SJSA1 (cell line): ENCODE measurements around the gene MVB12B. TPM values are rescaled to one million over a fixed set of nuclear protein-coding genes. Genes with fewer than 3 reads are reported as not detected.

Experiments used
- DNase-seq, 2 experiments: peaks; one replicate each; pipeline ENCODE4 v3.0.0-alpha.2; 2015 to 2020; ENCODE audit warnings: low spot score in 2 of 2, low read depth in 1 of 2
- H3K27ac ChIP-seq: fragments of 250-450 bp; sonication (Bioruptor Pico); 2 replicates; pipeline ENCODE4 v1.5.1; 2020; ENCODE audit warnings: mild to moderate bottlenecking, moderate library complexity
- H3K27me3 ChIP-seq: fragments of 250-450 bp; sonication (Bioruptor Pico); replicated peaks from 2 replicates; pipeline ENCODE4 v1.5.1; 2020; ENCODE audit warnings: mild to moderate bottlenecking, moderate library complexity
- H3K36me3 ChIP-seq: fragments of 250-450 bp; sonication (Bioruptor Pico); 2 replicates; pipeline ENCODE4 v1.5.1; 2020; ENCODE audit warnings: mild to moderate bottlenecking
- H3K4me1 ChIP-seq: fragments of 250-450 bp; sonication (Bioruptor Pico); replicated peaks from 2 replicates; pipeline ENCODE4 v1.6.1; 2021; ENCODE audit warnings: mild to moderate bottlenecking
- H3K4me3 ChIP-seq: fragments of 250-450 bp; sonication (Bioruptor Pico); 2 replicates; pipeline ENCODE4 v1.5.1; 2020; ENCODE audit warnings: mild to moderate bottlenecking
- H3K9me3 ChIP-seq: fragments of 250-450 bp; sonication (Bioruptor Pico); replicated peaks from 2 replicates; pipeline ENCODE4 v1.5.1; 2020; ENCODE audit warnings: mild to moderate bottlenecking
- total RNA-seq: library from RNA; depleted of rRNA; stranded (reverse); fragments of >200 nt; shearing (Covaris generic); gene quantifications from 2 replicates; pipeline ENCODE4 v1.2.3, GENCODE V29; 2014

The MVB12B gene
- total RNA-seq, 1 experiment from 2014 or later = 7.8 TPM

GRCh38 chr9:126423142-126423915, 96.7 kb downstream of the MVB12B start:
- H3K4me1 ChIP-seq = peaks cover 7% of the 10 kb centered on the region
- no peaks in the 10 kb centered on the region for H3K27me3 ChIP-seq
- no peak overlapping the region for H3K4me3 ChIP-seq
- no peak overlapping the region for H3K27ac ChIP-seq
- H3K9me3 ChIP-seq = no peaks in the 10 kb centered on the region
- no peaks in the 10 kb centered on the region; the same call in 1 of the 2 replicates for H3K36me3 ChIP-seq
- DNase-seq = no peak

GRCh38 chr9:126423916-126424185, 97.2 kb downstream of the MVB12B start:
- no peaks in the 10 kb centered on the region; the same call in 1 of the 2 replicates for H3K36me3 ChIP-seq
- no peak overlapping the region for H3K4me3 ChIP-seq
- no peak overlapping the region for H3K27ac ChIP-seq
- H3K27me3 ChIP-seq = no peaks in the 10 kb centered on the region
- DNase-seq = no peak
- peaks cover 7% of the 10 kb centered on the region for H3K4me1 ChIP-seq
- no peaks in the 10 kb centered on the region for H3K9me3 ChIP-seq

- Histone ChIP-seq H3K36me3 (no peaks in the 10 kb centered on the region; the same call in 1 of the 2 replicates), H3K4me1 (peaks cover 7% of the 10 kb centered on the region), H3K9me3 (no peaks in the 10 kb centered on the region), H3K27me3 (no peaks in the 10 kb centered on the region), H3K4me3 (no peak overlapping the region), H3K27ac (no peak overlapping the region)
- no peak for DNase-seq
Measured at GRCh38 chr9:126424511-126424910, 97.9 kb downstream of the MVB12B start.

GRCh38 chr9:126428534-126429175, 102.0 kb downstream of the MVB12B start:
- H3K9me3 ChIP-seq = no peaks in the 10 kb centered on the region
- H3K4me3 ChIP-seq = no peak overlapping the region
- H3K27ac ChIP-seq = no peak overlapping the region
- DNase-seq = no peak
- no peaks in the 10 kb centered on the region for H3K4me1 ChIP-seq
- H3K36me3 ChIP-seq = no peaks in the 10 kb centered on the region; the same call in 1 of the 2 replicates
- no peaks in the 10 kb centered on the region for H3K27me3 ChIP-seq

- no peaks in the 10 kb centered on the region for H3K9me3 ChIP-seq
- H3K4me3 ChIP-seq = no peak overlapping the region
- no peaks in the 10 kb centered on the region for H3K27me3 ChIP-seq
- DNase-seq = no peak
- no peaks in the 10 kb centered on the region for H3K4me1 ChIP-seq
- no peak overlapping the region for H3K27ac ChIP-seq
- H3K36me3 ChIP-seq = no peaks in the 10 kb centered on the region; the same call in 1 of the 2 replicates
Measured at GRCh38 chr9:126429190-126429589, 102.6 kb downstream of the MVB12B start.

- H3K27ac ChIP-seq = no peak overlapping the region
- no peaks in the 10 kb centered on the region for H3K36me3 ChIP-seq
- H3K4me1 ChIP-seq = no peaks in the 10 kb centered on the region
- no peak for DNase-seq
- H3K4me3 ChIP-seq = no peak overlapping the region
- H3K9me3 ChIP-seq = no peaks in the 10 kb centered on the region
- H3K27me3 ChIP-seq = no peaks in the 10 kb centered on the region
Measured at GRCh38 chr9:126430124-126430523, 103.5 kb downstream of the MVB12B start.

- H3K9me3 ChIP-seq = no peaks in the 10 kb centered on the region
- H3K36me3 ChIP-seq = no peaks in the 10 kb centered on the region
- H3K4me1 ChIP-seq = peaks cover under 1% of the 10 kb centered on the region
- H3K4me3 ChIP-seq = no peak overlapping the region
- H3K27me3 ChIP-seq = no peaks in the 10 kb centered on the region
- no peak overlapping the region for H3K27ac ChIP-seq
- no peak for DNase-seq
Measured at GRCh38 chr9:126431077-126431742, 104.6 kb downstream of the MVB12B start.

- Histone ChIP-seq H3K4me3 (no peak overlapping the region), H3K36me3 (no peaks in the 10 kb centered on the region), H3K27me3 (no peaks in the 10 kb centered on the region), H3K9me3 (no peaks in the 10 kb centered on the region), H3K27ac (no peak overlapping the region), H3K4me1 (peaks cover 14% of the 10 kb centered on the region)
- no peak for DNase-seq
Measured at GRCh38 chr9:126432659-126433058, 106.0 kb downstream of the MVB12B start.

GRCh38 chr9:126435105-126435504, 108.5 kb downstream of the MVB12B start:
- H3K4me3 ChIP-seq = no peak overlapping the region
- H3K9me3 ChIP-seq = no peaks in the 10 kb centered on the region
- no peak overlapping the region for H3K27ac ChIP-seq
- H3K36me3 ChIP-seq = no peaks in the 10 kb centered on the region
- no peaks in the 10 kb centered on the region for H3K27me3 ChIP-seq
- H3K4me1 ChIP-seq = peaks cover 18% of the 10 kb centered on the region
- no peak for DNase-seq

GRCh38 chr9:126435626-126436025, 109.0 kb downstream of the MVB12B start:
- H3K27me3 ChIP-seq = no peaks in the 10 kb centered on the region
- H3K4me3 ChIP-seq = no peak overlapping the region
- H3K9me3 ChIP-seq = no peaks in the 10 kb centered on the region
- H3K27ac ChIP-seq = no peak overlapping the region
- peaks cover 18% of the 10 kb centered on the region for H3K4me1 ChIP-seq
- DNase-seq = no peak
- no peaks in the 10 kb centered on the region for H3K36me3 ChIP-seq

- DNase-seq = peak in 1 of 2 experiments; percentile 14
- H3K27ac ChIP-seq = no peak overlapping the region
- peaks cover 18% of the 10 kb centered on the region for H3K4me1 ChIP-seq
- H3K27me3 ChIP-seq = no peaks in the 10 kb centered on the region
- no peaks in the 10 kb centered on the region for H3K36me3 ChIP-seq
- no peaks in the 10 kb centered on the region for H3K9me3 ChIP-seq
- H3K4me3 ChIP-seq = no peak overlapping the region
Measured at GRCh38 chr9:126436545-126437267, 110.1 kb downstream of the MVB12B start.

- Histone ChIP-seq H3K27ac (no peak overlapping the region), H3K27me3 (no peaks in the 10 kb centered on the region), H3K36me3 (no peaks in the 10 kb centered on the region), H3K9me3 (no peaks in the 10 kb centered on the region), H3K4me3 (no peak overlapping the region), H3K4me1 (peaks cover 18% of the 10 kb centered on the region)
- DNase-seq = no peak
Measured at GRCh38 chr9:126437268-126437666, 110.6 kb downstream of the MVB12B start.

GRCh38 chr9:126437701-126438100, 111.1 kb downstream of the MVB12B start:
- Histone ChIP-seq H3K27me3 (no peaks in the 10 kb centered on the region), H3K27ac (no peak overlapping the region), H3K4me3 (no peak overlapping the region), H3K9me3 (no peaks in the 10 kb centered on the region), H3K36me3 (no peaks in the 10 kb centered on the region), H3K4me1 (peaks cover 18% of the 10 kb centered on the region)
- DNase-seq = no peak
